ENCODE measurements around the gene RAB43. TPM values are rescaled to one million over a fixed set of nuclear protein-coding genes. Genes with fewer than 3 reads are reported as not detected.
A peak's percentile ranks its signal among the peaks of the same experiment; 100 is the strongest.
"Not testable (repeated sequence)": the region's sequence is repeated elsewhere in the genome, so short reads cannot be mapped to it uniquely, and the experiment has no call there.

The RAB43 gene
- total RNA-seq, 1 experiment from 2014 or later, result 13.5 TPM

GRCh38 chr3:129112308-129113052 is 9.1 kb downstream of the RAB43 start:
- H3K9ac ChIP-seq (ENCODE audit: low read length), result no peak overlapping the region
- no TSS peak for BruUV-seq (replicated peaks)
- RAD21 ChIA-PET (ENCODE audit: low non-redundant PET in 1 of 2, low total read pairs in 2 of 2, uncharacterized antibody in 2 of 2, unreplicated experiment in 2 of 2), result no interaction called here

GRCh38 chr3:129111076-129111780 is 10.4 kb downstream of the RAB43 start:
- H3K36me3 ChIP-seq (ENCODE audit: control insufficient read depth in 1 of 2, insufficient read depth in 2 of 2, low read length in 2 of 2); BruUV-seq (replicated peaks); RAD21 ChIA-PET (ENCODE audit: low non-redundant PET in 1 of 2, low total read pairs in 2 of 2, uncharacterized antibody in 2 of 2, unreplicated experiment in 2 of 2); H3K27ac ChIP-seq (ENCODE audit: low read depth, low read length); ATAC-seq; DNase-seq (ENCODE audit: low read depth, low spot score); H3K9me3 ChIP-seq (ENCODE audit: control insufficient read depth in 1 of 2, insufficient read depth in 1 of 2, low read depth in 1 of 2, low read length in 2 of 2); H3K79me2 ChIP-seq (ENCODE audit: insufficient read depth, low read length); H3K4me3 ChIP-seq (replicated peaks in 1 of 2; ENCODE audit: low read depth in 1 of 2, low read length in 2 of 2); CTCF ChIA-PET; H3K9me2 ChIP-seq (ENCODE audit: insufficient read depth); H3K4me1 ChIP-seq (ENCODE audit: control insufficient read depth in 1 of 2, insufficient read depth in 2 of 2, low read length in 2 of 2); intact Hi-C loops (cut with micrococcal nuclease); POLR2A ChIA-PET; H3K27me3 ChIP-seq (ENCODE audit: insufficient read depth, low read length); H3K9ac ChIP-seq (ENCODE audit: low read length); H4K20me1 ChIP-seq (ENCODE audit: insufficient read depth); H2AFZ ChIP-seq (ENCODE audit: low read depth, low read length, poor library complexity, severe bottlenecking); H3K4me2 ChIP-seq (ENCODE audit: low read length): not testable (repeated sequence)

More at GRCh38 chr3:129112308-129113052, 9.1 kb downstream of the RAB43 start:
- CTCF ChIA-PET, result no interaction called here
- Histone ChIP-seq H3K36me3 (ENCODE audit: control insufficient read depth in 1 of 2, insufficient read depth in 2 of 2, low read length in 2 of 2) (no peaks in the 10 kb centered on the region; a peak in 1 of 4 replicates), H3K4me3 (replicated peaks in 1 of 2; ENCODE audit: low read depth in 1 of 2, low read length in 2 of 2) (no peak overlapping the region), H3K27ac (ENCODE audit: low read depth, low read length) (no peak overlapping the region), H3K4me2 (ENCODE audit: low read length) (no peak overlapping the region), H3K9me3 (ENCODE audit: control insufficient read depth in 1 of 2, insufficient read depth in 1 of 2, low read depth in 1 of 2, low read length in 2 of 2) (no peaks in the 10 kb centered on the region), H3K4me1 (ENCODE audit: control insufficient read depth in 1 of 2, insufficient read depth in 2 of 2, low read length in 2 of 2) (no peaks in the 10 kb centered on the region), H3K27me3 (ENCODE audit: insufficient read depth, low read length) (no peaks in the 10 kb centered on the region), H4K20me1 (ENCODE audit: insufficient read depth) (no peaks in the 10 kb centered on the region), H2AFZ (ENCODE audit: low read depth, low read length, poor library complexity, severe bottlenecking) (no peak overlapping the region), H3K79me2 (ENCODE audit: insufficient read depth, low read length) (no peaks in the 10 kb centered on the region), H3K9me2 (ENCODE audit: insufficient read depth) (no peaks in the 10 kb centered on the region)
- intact Hi-C loops (cut with micrococcal nuclease), result no loop called here
- ATAC-seq, result no peak
- peak; percentile 56 for TF ChIP-seq CEBPB (IDR thresholded peaks at IDR 0.05; ENCODE audit: low read depth)
- TF ChIP-seq POLR2A (IDR thresholded peaks at IDR 0.05; ENCODE audit: borderline replicate concordance, extremely low read depth, insufficient read depth, insufficient read length), result no peak
- POLR2A ChIA-PET, result no interaction called here
- DNase-seq (ENCODE audit: low read depth, low spot score), result no peak
